HEK293 (cell line): Measurements from ENCODE around the gene MICALL1.
A peak's percentile ranks its signal among the peaks of the same experiment; 100 is the strongest.

Source experiments
- CTCF ChIA-PET: fragments of 350-600 bp; formaldehyde crosslinking; extraction: SDS; loops from one replicate; lab custom pipeline; 2021; ENCODE audit warnings: antibody characterized with exemption; lab: Yijun Ruan, JAX
- POLR2A ChIA-PET: fragments of 300-600 bp; formaldehyde crosslinking; extraction: SDS; loops from one replicate; lab custom pipeline; 2020; ENCODE audit warnings: antibody characterized with exemption, inconsistent platforms; lab: Yijun Ruan, JAX
- H3K27ac ChIP-seq: fragments of 200-500 bp; sonication (Bioruptor generic); 2 replicates; pipeline ENCODE4 v1.5.1; 2014; ENCODE audit warnings: low read depth, low read length, control low read depth, inconsistent platforms; ENCODE audit errors: extremely low read depth
- H3K36me3 ChIP-seq, 2 experiments: fragments of 200-500 bp in 1 of 2; sonication (Bioruptor generic) in 1 of 2; 1 replicate in 1 of 2; 2 replicates in 1 of 2; pipeline ENCODE4 v1.5.1; 2014 to 2017; ENCODE audit warnings: inconsistent platforms in 2 of 2, low read length in 2 of 2; ENCODE audit not compliant: control insufficient read depth in 2 of 2, insufficient read depth in 1 of 2
- H3K4me1 ChIP-seq: fragments of 200-500 bp; sonication (Bioruptor generic); 2 replicates; pipeline ENCODE4 v1.5.1; 2014; ENCODE audit warnings: mild to moderate bottlenecking, low read length, inconsistent platforms; ENCODE audit not compliant: control insufficient read depth, insufficient read depth
- H3K4me3 ChIP-seq: 2 replicates; pipeline ENCODE4 v1.5.1; 2011; ENCODE audit warnings: low read depth, mild to moderate bottlenecking, control low read depth, low read length, moderate library complexity
- H3K9me3 ChIP-seq: fragments of 200-500 bp; sonication (Bioruptor generic); 2 replicates; pipeline ENCODE4 v1.5.1; 2014; ENCODE audit warnings: low read depth, low read length, inconsistent platforms; ENCODE audit not compliant: control insufficient read depth, insufficient read depth
- EGR2 ChIP-seq: fragments of 450-650 bp; formaldehyde crosslinking; IDR thresholded peaks from 2 replicates; pipeline ENCODE4 v1.5.1; 2016; ENCODE audit warnings: low read depth, missing biosample characterization, missing genetic modification characterization
- KLF1 ChIP-seq: fragments of 450-650 bp; formaldehyde crosslinking; IDR thresholded peaks from 2 replicates; pipeline ENCODE4 v1.5.1; 2016; ENCODE audit warnings: missing biosample characterization, missing genetic modification characterization
- REPIN1 ChIP-seq: fragments of 450-650 bp; formaldehyde crosslinking; IDR thresholded peaks from 2 replicates; pipeline ENCODE4 v1.5.1; 2017; ENCODE audit warnings: missing biosample characterization, missing genetic modification characterization, low read depth
- TRIM28 ChIP-seq: IDR thresholded peaks from 2 replicates; pipeline ENCODE4 v1.6.1; 2011; ENCODE audit warnings: low read length, control low read depth, borderline replicate concordance
- ZBTB48 ChIP-seq: fragments of 450-650 bp; formaldehyde crosslinking; IDR thresholded peaks from 2 replicates; pipeline ENCODE4 v1.5.1; 2016; ENCODE audit warnings: missing biosample characterization, missing genetic modification characterization
- ZIC2 ChIP-seq: fragments of 450-650 bp; formaldehyde crosslinking; IDR thresholded peaks from 2 replicates; pipeline ENCODE4 v1.5.1; 2016; ENCODE audit warnings: missing biosample characterization, missing genetic modification characterization
- ZNF133 ChIP-seq: fragments of 450-650 bp; formaldehyde crosslinking; IDR thresholded peaks from 2 replicates; pipeline ENCODE4 v1.5.1; 2016; ENCODE audit warnings: missing biosample characterization, missing genetic modification characterization
- ZNF221 ChIP-seq: fragments of 450-650 bp; formaldehyde crosslinking; IDR thresholded peaks from 2 replicates; pipeline ENCODE4 v1.5.1; 2017; ENCODE audit warnings: missing biosample characterization, missing genetic modification characterization, borderline replicate concordance
- ZNF274 ChIP-seq, 2 experiments: fragments of 200-500 bp in 1 of 2; fragments of 450-650 bp in 1 of 2; sonication (Bioruptor generic) in 1 of 2; formaldehyde crosslinking in 1 of 2; IDR thresholded peaks; 2 replicates each; pipeline versions ENCODE4 v1.5.1 to v1.6.1; 2014 to 2016; ENCODE audit warnings: borderline replicate concordance in 1 of 2, inconsistent platforms in 1 of 2, low read length in 1 of 2, missing biosample characterization in 1 of 2, missing genetic modification characterization in 1 of 2
- ZNF37A ChIP-seq: fragments of 450-650 bp; IDR thresholded peaks from 2 replicates; pipeline ENCODE4 v1.5.1; 2018; ENCODE audit warnings: missing biosample characterization, missing genetic modification characterization
- ZNF510 ChIP-seq: fragments of 450-650 bp; formaldehyde crosslinking; IDR thresholded peaks from 2 replicates; pipeline ENCODE4 v1.5.1; 2018; ENCODE audit warnings: mild to moderate bottlenecking, missing genetic modification characterization, missing biosample characterization; ENCODE audit not compliant: insufficient replicate concordance
- ZNF571 ChIP-seq: fragments of 450-650 bp; formaldehyde crosslinking; IDR thresholded peaks from 2 replicates; pipeline ENCODE4 v1.5.0; 2017; ENCODE audit warnings: missing biosample characterization, missing genetic modification characterization
- ZNF670 ChIP-seq: fragments of 450-650 bp; formaldehyde crosslinking; IDR thresholded peaks from 2 replicates; pipeline ENCODE4 v1.5.1; 2016; ENCODE audit warnings: missing biosample characterization, missing genetic modification characterization, low read depth
- ZNF701 ChIP-seq: fragments of 450-650 bp; formaldehyde crosslinking; IDR thresholded peaks from 2 replicates; pipeline ENCODE4 v1.5.1; 2016; ENCODE audit warnings: missing biosample characterization, missing genetic modification characterization
- ZNF830 ChIP-seq: fragments of 450-650 bp; IDR thresholded peaks from 2 replicates; pipeline ENCODE4 v1.5.0; 2018; ENCODE audit warnings: missing biosample characterization, missing genetic modification characterization, low read depth, mild to moderate bottlenecking, moderate library complexity
- ZXDB ChIP-seq: fragments of 450-650 bp; formaldehyde crosslinking; IDR thresholded peaks from 2 replicates; pipeline ENCODE4 v1.5.1; 2016; ENCODE audit warnings: missing biosample characterization, missing genetic modification characterization
- TF ChIP-seq, protein P1 (sequence below): fragments of 450-650 bp; formaldehyde crosslinking; IDR thresholded peaks from 2 replicates; pipeline ENCODE4 v1.5.1; 2016; ENCODE audit warnings: missing biosample characterization, missing genetic modification characterization
- TF ChIP-seq, protein P2 (sequence below): fragments of 450-650 bp; formaldehyde crosslinking; IDR thresholded peaks from 2 replicates; pipeline ENCODE4 v1.5.1; 2017; ENCODE audit warnings: missing biosample characterization, missing genetic modification characterization

Gene MICALL1

GRCh38 chr22:37972527-37972926 is 66.4 kb downstream of the MICALL1 start:
- no peak overlapping the region for H3K4me3 ChIP-seq
- TF ChIP-seq ZXDB (tag by site-specific recombination) (no peak), ZIC2 (peak; percentile 37), ZNF221 (tag by site-specific recombination) (no peak), ZNF670 (tag by site-specific recombination) (no peak), ZNF830 (tag by site-specific recombination) (no peak), ZNF701 (tag by site-specific recombination) (no peak), ZNF274 (IDR thresholded peaks at IDR 0.05; ENCODE audit: low read length) (no peak), ZNF274 (tag by site-specific recombination; IDR thresholded peaks at IDR 0.05; ENCODE audit: borderline replicate concordance) (no peak), REPIN1 (tag by site-specific recombination) (no peak), ZNF510 (no peak), TRIM28 (no peak), ZNF571 (tag by site-specific recombination) (no peak), ZBTB48 (peak; percentile 92), ZNF37A (tag by site-specific recombination) (no peak)
- TF ChIP-seq, protein P1, sequence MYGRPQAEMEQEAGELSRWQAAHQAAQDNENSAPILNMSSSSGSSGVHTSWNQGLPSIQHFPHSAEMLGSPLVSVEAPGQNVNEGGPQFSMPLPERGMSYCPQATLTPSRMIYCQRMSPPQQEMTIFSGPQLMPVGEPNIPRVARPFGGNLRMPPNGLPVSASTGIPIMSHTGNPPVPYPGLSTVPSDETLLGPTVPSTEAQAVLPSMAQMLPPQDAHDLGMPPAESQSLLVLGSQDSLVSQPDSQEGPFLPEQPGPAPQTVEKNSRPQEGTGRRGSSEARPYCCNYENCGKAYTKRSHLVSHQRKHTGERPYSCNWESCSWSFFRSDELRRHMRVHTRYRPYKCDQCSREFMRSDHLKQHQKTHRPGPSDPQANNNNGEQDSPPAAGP: no peak
- TF ChIP-seq, protein P2, sequence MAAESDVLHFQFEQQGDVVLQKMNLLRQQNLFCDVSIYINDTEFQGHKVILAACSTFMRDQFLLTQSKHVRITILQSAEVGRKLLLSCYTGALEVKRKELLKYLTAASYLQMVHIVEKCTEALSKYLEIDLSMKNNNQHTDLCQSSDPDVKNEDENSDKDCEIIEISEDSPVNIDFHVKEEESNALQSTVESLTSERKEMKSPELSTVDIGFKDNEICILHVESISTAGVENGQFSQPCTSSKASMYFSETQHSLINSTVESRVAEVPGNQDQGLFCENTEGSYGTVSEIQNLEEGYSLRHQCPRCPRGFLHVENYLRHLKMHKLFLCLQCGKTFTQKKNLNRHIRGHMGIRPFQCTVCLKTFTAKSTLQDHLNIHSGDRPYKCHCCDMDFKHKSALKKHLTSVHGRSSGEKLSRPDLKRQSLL: peak; percentile 31; the same call in 1 of the 2 replicates
- TF ChIP-seq, all 188 proteins: peak for 3
- ChIA-PET CTCF (interaction anchor here (0.6 to 2.3 kb wide), 3 partner anchors 45 to 330 kb away, joined by 3 to 14 read pairs (median 4); no protein-coding TSS in a partner anchor), POLR2A (no interaction called here)
- Histone ChIP-seq H3K36me3 (peaks cover 0 to 30% of the 10 kb centered on the region in 2 experiments; a peak in 1 of 3 replicates), H3K27ac (no peak overlapping the region), H3K9me3 (no peaks in the 10 kb centered on the region), H3K4me1 (no peaks in the 10 kb centered on the region)

DNA sequence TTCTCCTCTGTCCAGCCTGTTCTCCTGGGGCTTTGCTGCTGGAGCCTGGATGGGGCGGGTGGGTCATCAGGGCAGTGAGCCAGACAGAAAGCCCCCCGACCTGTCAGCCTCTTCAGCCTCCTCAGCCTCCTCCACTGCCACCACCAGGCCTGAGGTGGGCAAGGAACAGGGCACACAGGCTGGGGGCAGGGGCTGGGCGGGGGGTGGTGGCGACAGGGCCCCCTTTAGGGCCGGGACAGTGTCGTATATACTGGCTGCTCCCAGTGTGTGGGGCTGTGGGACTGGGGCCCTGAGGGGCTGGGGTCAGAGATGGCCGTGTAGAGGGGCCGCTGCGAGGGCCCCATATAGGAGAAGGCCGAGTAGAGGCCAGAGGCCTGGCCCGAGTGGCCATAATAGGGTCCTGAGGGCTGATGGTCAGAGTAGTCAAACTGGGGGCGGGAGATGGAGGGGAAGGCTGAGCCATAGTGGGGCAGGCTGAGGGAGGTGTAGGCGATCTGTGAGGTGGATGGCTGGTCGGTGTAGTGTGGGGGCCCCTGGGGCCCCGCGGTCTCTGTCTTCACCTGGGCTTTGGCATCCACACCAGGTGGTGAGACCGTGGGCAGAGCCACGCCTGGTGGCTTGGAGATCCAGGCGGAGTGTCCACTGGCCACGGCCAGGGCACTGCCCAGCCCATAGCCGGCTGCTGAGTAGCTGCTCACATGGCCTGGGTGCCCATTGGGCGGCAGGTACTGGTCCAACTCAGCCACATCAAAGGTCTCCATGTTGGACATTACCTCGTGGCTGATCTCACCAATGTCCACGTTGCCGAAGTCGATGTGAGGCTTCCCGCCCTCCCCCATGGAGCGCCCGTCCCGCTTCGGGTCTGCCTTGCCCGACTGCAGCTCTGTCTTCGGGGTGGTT is 67.4 kb downstream of the MICALL1 start:
- Histone ChIP-seq H3K9me3 (no peaks in the 10 kb centered on the region), H3K36me3 (peaks cover 0 to 20% of the 10 kb centered on the region in 2 experiments; a peak in 1 of 3 replicates), H3K4me1 (no peaks in the 10 kb centered on the region), H3K4me3 (no peak overlapping the region), H3K27ac (no peak overlapping the region)
- no peak for TF ChIP-seq ZNF37A (tag by site-specific recombination)
- TF ChIP-seq EGR2 (tag by site-specific recombination): peak; percentile 59; the same call in 1 of the 2 replicates
- ChIA-PET CTCF (interaction anchor here (0.5 to 2.2 kb wide), 3 partner anchors 8 to 137 kb away, joined by 5 to 9 read pairs (median 6); no protein-coding TSS in a partner anchor), POLR2A (no interaction called here)

DNA sequence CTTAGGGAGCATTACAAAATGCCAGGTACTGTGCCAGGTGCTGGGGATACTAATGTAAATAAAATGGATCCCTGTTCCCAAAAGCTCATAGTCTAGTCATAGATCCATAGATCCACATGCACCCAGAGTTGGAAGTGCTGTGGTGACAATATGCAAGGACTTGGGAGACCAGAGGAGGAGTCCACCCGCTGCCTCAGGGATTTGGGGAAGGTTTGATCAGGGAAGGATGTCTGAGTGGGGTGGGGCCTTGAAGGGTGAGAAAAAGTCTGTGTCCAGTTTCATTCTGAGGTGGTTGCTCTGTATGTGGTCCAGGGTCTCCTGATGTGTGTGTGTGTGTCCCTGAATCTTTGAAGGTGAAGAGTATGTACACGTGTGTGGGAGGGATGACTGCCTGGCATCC is 69.1 kb downstream of the MICALL1 start:
- Histone ChIP-seq H3K4me1 (no peaks in the 10 kb centered on the region), H3K4me3 (no peak overlapping the region), H3K9me3 (no peaks in the 10 kb centered on the region), H3K36me3 (peaks cover 0 to 6% of the 10 kb centered on the region in 2 experiments; a peak in 1 of 3 replicates), H3K27ac (no peak overlapping the region)
- CTCF ChIA-PET: interaction anchor here (1.1 to 2.2 kb wide), 3 partner anchors 9 to 112 kb away, joined by 5 to 9 read pairs (median 6); no protein-coding TSS in a partner anchor
- POLR2A ChIA-PET: no interaction called here
- TF ChIP-seq KLF1 (tag by site-specific recombination) (0 out of 2 replicates have a peak, but pooled peaks have one; percentile 26), ZNF133 (tag by site-specific recombination) (no peak)
- TF ChIP-seq, all 188 proteins: peak for 1
